Gastroesophageal sphincter (tissue), 3 donors: Measurements from ENCODE around the gene UCK1.

Experiments
- CTCF ChIP-seq, 4 experiments: fragments of 200-600 bp in 2 of 4; fragments of 450-650 bp in 2 of 4; sonication (generic) in 1 of 4; IDR thresholded peaks; one replicate each; pipeline ENCODE4 v1.5.1; 2017 to 2019; ENCODE audit warnings: antibody characterized with exemption in 4 of 4, mild to moderate bottlenecking in 2 of 4, moderate library complexity in 2 of 4
- EP300 ChIP-seq: sonication (generic); formaldehyde crosslinking; IDR thresholded peaks from one replicate; pipeline ENCODE4 v1.6.1; 2017; ENCODE audit warnings: antibody characterized with exemption, mild to moderate bottlenecking

DNA sequence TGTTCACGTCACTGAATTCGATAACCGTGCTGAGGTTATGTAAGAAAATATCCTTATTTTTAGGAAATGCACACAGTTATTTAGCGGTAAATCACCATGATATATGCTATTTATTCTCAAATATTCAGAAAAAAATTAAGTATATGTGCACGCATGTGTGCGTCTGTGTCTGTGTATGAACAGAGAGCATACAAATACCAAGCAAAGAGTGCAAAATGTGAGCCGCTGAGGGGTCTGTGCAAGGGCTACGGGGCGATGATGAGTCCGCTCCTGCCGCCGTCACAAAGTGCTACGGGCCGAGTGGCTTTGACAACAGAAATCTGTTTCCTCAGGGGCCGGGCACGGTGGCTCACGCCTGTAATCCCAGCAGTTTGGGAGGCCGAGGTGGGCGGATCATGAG, 6.9 kb upstream of the UCK1 start:
- TF ChIP-seq CTCF (IDR thresholded peaks at IDR 0.05) = no peak
- TF ChIP-seq EP300 = no peak
